OCI-LY7 (cell line): ENCODE results near the gene VWA5B2. TPM values are rescaled to one million over a fixed set of nuclear protein-coding genes. Genes with fewer than 3 reads are reported as not detected.

Experiments
- BruUV-seq: library from RNA; stranded (reverse); fragments of 400-500 nt; replicated peaks from 2 replicates; lab custom pipeline; 2021; lab: Mats Ljungman, UMichigan
- CTCF ChIA-PET: fragments of 300-600 bp; sonication (Branson Sonifier 250); formaldehyde crosslinking; loops from one replicate; lab custom pipeline; 2022; ENCODE audit warnings: antibody characterized with exemption; ENCODE audit not compliant: unreplicated experiment; lab: Charles Lee
- POLR2A ChIA-PET: fragments of 300-600 bp; sonication (Branson Sonifier 250); formaldehyde crosslinking; loops from one replicate; lab custom pipeline; 2022; ENCODE audit warnings: antibody characterized with exemption; lab: Charles Lee
- DNase-seq: peaks from one replicate; pipeline ENCODE4 v3.0.0-alpha.2; 2015; ENCODE audit warnings: low spot score
- H2AFZ ChIP-seq: fragments of 200-600 bp; sonication (generic), shearing (Covaris generic); 2 replicates; pipeline ENCODE4 v1.6.1; 2014; ENCODE audit warnings: mild to moderate bottlenecking, antibody characterized with exemption, low read length, moderate library complexity
- H3K27ac ChIP-seq: fragments of 200-600 bp; sonication (generic); 2 replicates; pipeline ENCODE4 v1.5.1; 2014; ENCODE audit warnings: mixed run types, low read depth, mild to moderate bottlenecking, moderate library complexity, low read length, inconsistent platforms; ENCODE audit not compliant: poor library complexity, severe bottlenecking
- H3K36me3 ChIP-seq: fragments of 200-600 bp; sonication (generic); 2 replicates; pipeline ENCODE4 v1.6.1; 2014; ENCODE audit warnings: mild to moderate bottlenecking, antibody characterized with exemption, low read length, moderate library complexity, mixed read lengths; ENCODE audit not compliant: insufficient read depth
- H3K4me1 ChIP-seq: fragments of 200-600 bp; sonication (generic); 2 replicates; pipeline ENCODE4 v1.5.1; 2014; ENCODE audit warnings: mild to moderate bottlenecking, low read length; ENCODE audit not compliant: insufficient read depth, poor library complexity, severe bottlenecking
- H3K4me2 ChIP-seq: fragments of 200-600 bp; sonication (generic); 2 replicates; pipeline ENCODE4 v1.6.1; 2014; ENCODE audit warnings: mild to moderate bottlenecking, low read length
- H3K4me3 ChIP-seq: fragments of 200-600 bp; sonication (generic); 2 replicates; pipeline ENCODE4 v1.5.1; 2014; ENCODE audit warnings: mild to moderate bottlenecking, low read depth, low read length; ENCODE audit not compliant: poor library complexity, severe bottlenecking
- H3K79me2 ChIP-seq: fragments of 200-600 bp; sonication (generic); 2 replicates; pipeline ENCODE4 v1.6.1; 2016; ENCODE audit warnings: low read depth, mild to moderate bottlenecking, low read length, moderate library complexity, mixed read lengths; ENCODE audit not compliant: insufficient read depth
- H3K9me2 ChIP-seq: fragments of 200-600 bp; sonication (generic); 2 replicates; pipeline ENCODE4 v1.6.1; 2016; ENCODE audit warnings: mild to moderate bottlenecking, low read length, mixed read lengths; ENCODE audit not compliant: insufficient read depth
- H3K9me3 ChIP-seq: fragments of 200-600 bp; sonication (generic); 2 replicates; pipeline ENCODE4 v1.6.1; 2014; ENCODE audit warnings: mild to moderate bottlenecking, mixed run types, low read length, mixed read lengths
- H4K20me1 ChIP-seq: fragments of 200-600 bp; sonication (generic); 2 replicates; pipeline ENCODE4 v1.6.1; 2014; ENCODE audit warnings: mild to moderate bottlenecking, antibody characterized with exemption, low read length, moderate library complexity, mixed read lengths; ENCODE audit not compliant: insufficient read depth
- CTCF ChIP-seq: fragments of 200-600 bp; sonication (generic); conservative IDR thresholded peaks from 2 replicates; pipeline ENCODE4 v1.5.1; 2014; ENCODE audit warnings: mild to moderate bottlenecking, antibody characterized with exemption, low read length, moderate library complexity, mixed read lengths
- EZH2phosphoT487 ChIP-seq: fragments of 200-600 bp; sonication (generic); IDR thresholded peaks from 2 replicates; pipeline ENCODE4 v1.6.1; 2018; ENCODE audit warnings: low read depth, borderline replicate concordance, mild to moderate bottlenecking, mixed run types, antibody characterized with exemption, low read length, moderate library complexity, mixed read lengths
- intact Hi-C: fragments of 100-400 bp; cut with micrococcal nuclease; formaldehyde crosslinking; loops from one replicate; pipeline ENCODE4 v1.10.0; 2022; ENCODE audit not compliant: unreplicated experiment
- total RNA-seq, 2 experiments: library from RNA; depleted of rRNA in 1 of 2; stranded (reverse); fragments of >200 nt in 1 of 2; shearing (Covaris generic) in 1 of 2; gene quantifications; 2 replicates each; pipeline ENCODE4 v1.2.3, GENCODE V29; 2014 to 2022

The VWA5B2 gene
- total RNA-seq, 2 experiments from 2014 or later: not detected

GRCh38 chr3:184241447-184242296 lies 12.3 kb downstream of the VWA5B2 start:
- Histone ChIP-seq H3K4me3 (no peak overlapping the region), H2AFZ (no peak overlapping the region), H3K9me3 (no peaks in the 10 kb centered on the region), H3K27ac (no peak overlapping the region), H3K79me2 (no peaks in the 10 kb centered on the region), H3K4me2 (no peak overlapping the region), H3K4me1 (peaks cover 7% of the 10 kb centered on the region), H3K9me2 (no peaks in the 10 kb centered on the region), H4K20me1 (peaks cover 4% of the 10 kb centered on the region), H3K36me3 (peaks cover 42% of the 10 kb centered on the region)
- ChIA-PET CTCF (no interaction called here), POLR2A (no interaction called here)
- intact Hi-C loops: no loop called here
- DNase-seq: peak; percentile 32
- TF ChIP-seq CTCF (peak; percentile 69), EZH2phosphoT487 (no peak)
- no TSS peak for BruUV-seq

GRCh38 chr3:184242297-184242685 lies 12.9 kb downstream of the VWA5B2 start:
- Histone ChIP-seq H3K36me3 (peaks cover 42% of the 10 kb centered on the region), H3K79me2 (no peaks in the 10 kb centered on the region; the same call in 1 of the 2 replicates), H3K4me3 (no peak overlapping the region), H4K20me1 (peaks cover 4% of the 10 kb centered on the region), H3K9me3 (no peaks in the 10 kb centered on the region), H3K4me1 (peaks cover 7% of the 10 kb centered on the region), H3K4me2 (no peak overlapping the region), H3K27ac (no peak overlapping the region), H3K9me2 (no peaks in the 10 kb centered on the region), H2AFZ (no peak overlapping the region)
- ChIA-PET POLR2A (no interaction called here), CTCF (no interaction called here)
- TF ChIP-seq EZH2phosphoT487 (no peak), CTCF (no peak)
- intact Hi-C loops: no loop called here
- no peak for DNase-seq
- no TSS peak for BruUV-seq
